Sigmoid colon (tissue), 4 donors: ENCODE results near the gene EEA1.

ENCODE experiments used
- CTCF ChIP-seq, 4 experiments: fragments of 450-650 bp in 3 of 4; fragments of 200-600 bp in 1 of 4; IDR thresholded peaks; one replicate each; pipeline ENCODE4 v1.5.1; 2016 to 2019; ENCODE audit warnings: antibody characterized with exemption in 4 of 4, mild to moderate bottlenecking in 3 of 4, moderate library complexity in 2 of 4
- EP300 ChIP-seq, 4 donors: sonication (generic); formaldehyde crosslinking; IDR thresholded peaks; one replicate each; pipeline ENCODE4 v1.6.1; 2017; ENCODE audit warnings: antibody characterized with exemption in 4 of 4
- POLR2A ChIP-seq, 2 donors: fragments of 450-650 bp; IDR thresholded peaks; one replicate each; pipeline ENCODE4 v1.6.1; 2016; ENCODE audit warnings: antibody characterized with exemption in 2 of 2, mild to moderate bottlenecking in 2 of 2, moderate library complexity in 2 of 2
- POLR2AphosphoS5 ChIP-seq, 4 donors: sonication (generic); formaldehyde crosslinking; IDR thresholded peaks; one replicate each; pipeline ENCODE4 v1.6.1; 2017; ENCODE audit warnings: antibody characterized with exemption in 4 of 4

DNA sequence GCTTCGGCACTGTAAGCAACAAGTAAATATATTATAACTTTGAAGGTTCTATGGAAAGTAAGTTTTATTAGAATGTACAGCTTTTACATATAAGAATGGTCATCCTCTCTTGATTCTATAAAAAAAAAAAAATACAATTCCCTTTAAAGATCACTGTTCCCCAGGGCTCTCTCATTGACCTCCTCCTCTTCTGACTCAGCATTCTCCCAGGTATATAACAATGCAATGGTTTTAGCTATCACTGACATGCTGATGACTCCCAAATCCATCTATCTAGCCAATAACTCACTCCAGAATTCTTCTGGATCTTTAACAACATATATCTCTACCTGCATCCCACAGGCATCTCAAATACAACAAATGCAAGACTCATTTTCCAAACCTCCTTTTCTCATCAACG, 62.7 kb downstream of the EEA1 start:
- no peak for TF ChIP-seq POLR2A (IDR thresholded peaks at IDR 0.05)
- TF ChIP-seq POLR2AphosphoS5 (IDR thresholded peaks at IDR 0.05): no peak
- no peak for TF ChIP-seq CTCF (IDR thresholded peaks at IDR 0.05)
- TF ChIP-seq EP300 (IDR thresholded peaks at IDR 0.05): no peak
